ENCODE data around the gene NACC1.
"Not testable (repeated sequence)": the region's sequence is repeated elsewhere in the genome, so short reads cannot be mapped to it uniquely, and the experiment has no call there.

Gene NACC1

DNA sequence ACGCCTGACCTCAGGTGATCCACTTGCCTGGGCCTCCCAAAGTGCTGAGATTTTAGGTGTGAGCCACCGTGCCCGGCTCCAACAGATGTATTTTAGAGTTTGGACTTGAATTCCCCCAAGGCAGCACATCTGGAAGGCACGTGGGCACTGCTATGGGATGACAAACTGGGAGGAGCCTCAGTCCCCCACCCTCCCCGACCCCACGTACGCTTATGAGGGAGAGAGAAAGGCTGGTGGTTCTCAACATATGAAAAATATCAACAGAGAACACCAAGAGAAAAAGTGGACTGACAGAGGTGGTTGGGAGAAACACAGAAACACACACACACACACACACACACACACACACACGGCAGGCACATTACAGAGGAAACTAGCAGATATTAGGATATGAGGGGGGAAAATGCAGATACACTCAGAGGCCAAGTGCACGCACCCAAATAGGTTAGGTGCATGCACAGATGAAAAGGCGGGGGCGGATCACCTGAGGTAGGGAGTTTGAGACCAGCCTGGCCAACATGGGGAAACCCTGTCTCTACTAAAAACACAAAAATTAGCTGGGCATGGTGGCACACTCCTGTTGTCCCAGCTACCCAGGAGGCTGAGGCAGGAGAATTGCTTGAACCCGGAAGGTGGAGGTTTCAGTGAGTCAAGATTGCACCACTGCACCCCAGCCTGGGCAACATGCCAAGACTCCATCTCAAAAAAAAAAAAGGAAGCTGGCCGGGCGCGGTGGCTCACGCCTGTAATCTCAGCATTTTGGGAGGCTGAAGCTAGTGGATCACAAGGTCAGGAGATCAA lies 28.9 kb downstream of the NACC1 start:
- no peak for DNase-seq (ENCODE audit: low spot score)

DNA sequence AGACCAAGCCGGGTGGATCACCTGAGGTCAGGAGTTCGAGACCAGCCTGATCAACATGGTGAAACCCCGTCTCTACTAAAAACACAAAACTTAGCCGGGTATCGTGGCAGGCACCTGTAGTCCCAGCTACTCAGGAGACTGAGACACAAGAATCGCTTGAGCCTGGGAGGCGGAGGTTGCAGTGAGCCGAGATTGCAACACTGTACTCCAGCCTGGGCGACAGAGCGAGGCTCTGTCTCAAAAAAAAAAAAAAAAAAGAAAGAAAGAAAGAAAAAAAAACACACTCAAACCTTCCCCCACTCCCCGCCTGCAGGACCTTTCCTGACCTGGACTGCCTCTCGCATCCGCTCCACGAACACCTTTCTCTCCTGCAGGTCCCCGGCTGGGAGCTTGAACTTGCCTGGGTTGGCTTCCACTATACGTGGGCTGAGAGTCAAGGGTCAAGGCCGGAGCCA lies 31.1 kb downstream of the NACC1 start:
- DNase-seq (ENCODE audit: low spot score): not testable (repeated sequence)

DNA sequence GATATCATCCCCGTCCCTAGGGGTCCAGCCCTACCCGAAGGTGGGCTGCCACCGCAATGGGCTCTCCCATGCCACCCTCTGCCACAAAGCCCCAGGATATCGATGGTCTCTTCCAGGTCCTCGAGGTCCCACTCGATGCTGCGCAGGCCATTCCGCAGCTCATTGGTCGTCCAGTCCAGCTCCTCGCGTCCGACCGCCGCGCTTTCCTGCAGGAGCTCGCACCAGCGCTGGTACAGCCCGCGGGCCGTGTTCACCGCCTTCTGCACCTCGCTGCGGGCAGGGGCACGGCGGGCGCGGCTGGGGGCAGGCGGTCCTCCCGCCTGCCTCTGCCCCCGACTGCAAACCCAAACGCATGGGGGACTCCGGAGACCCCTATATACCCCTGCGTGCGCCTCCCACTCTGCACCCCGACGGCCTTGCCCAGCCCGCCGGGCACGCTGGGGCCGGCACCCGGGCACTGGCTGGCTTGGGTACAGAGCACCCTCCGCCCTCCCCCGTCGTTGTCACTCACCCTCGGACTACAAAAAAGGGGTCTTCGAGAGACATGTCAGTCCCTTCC lies 31.6 kb downstream of the NACC1 start:
- DNase-seq (ENCODE audit: low spot score): peak; percentile 15

DNA sequence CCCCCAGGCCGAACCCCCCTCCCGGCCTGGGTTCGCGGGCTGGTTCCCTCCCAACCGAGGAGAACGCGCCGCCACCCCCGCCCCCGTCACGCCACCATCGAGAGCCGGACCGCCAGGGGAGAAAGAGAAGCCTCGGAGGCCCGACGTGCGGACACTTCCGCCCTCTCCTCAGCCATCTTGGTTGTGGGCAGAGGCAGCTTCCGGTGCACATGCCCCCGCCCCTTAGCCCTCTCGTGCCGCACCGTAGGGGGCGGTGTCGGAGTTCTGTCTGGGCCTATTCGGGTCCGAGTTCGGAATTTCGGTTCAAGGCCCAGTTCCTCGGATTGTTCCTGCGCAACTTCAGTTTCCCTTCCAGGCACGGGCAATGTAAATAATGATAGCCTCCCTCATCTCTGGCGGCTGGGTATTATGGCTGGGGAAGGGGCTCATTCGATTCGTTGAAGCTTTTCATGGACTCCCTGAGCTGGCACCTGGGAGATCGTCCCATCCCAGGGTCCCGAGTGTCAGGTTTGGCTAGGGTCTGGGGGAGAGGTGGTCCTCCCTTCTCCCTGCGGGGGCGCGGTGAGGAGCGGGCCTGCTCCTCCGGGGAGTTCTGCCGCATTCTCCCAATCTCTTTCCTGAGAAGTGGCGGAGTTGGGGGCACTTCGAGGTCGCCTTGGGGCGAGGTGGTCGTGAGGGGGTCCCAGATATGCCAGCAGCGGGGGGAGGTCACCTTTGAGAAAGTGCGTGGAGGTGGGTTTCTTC lies 32.3 kb downstream of the NACC1 start, which contains the start of the genes IER2 and STX10:
Gene IER2, plus strand, starts transcription at position 225 of the 744 bp plus-strand sequence. CDS start 2,776 bp downstream, outside the sequence.
Gene STX10, minus strand, starts transcription at position 189 of the 744 bp plus-strand sequence. CDS start 202 bp downstream, outside the sequence.
- peak; percentile 94 for DNase-seq (ENCODE audit: low spot score)

DNA sequence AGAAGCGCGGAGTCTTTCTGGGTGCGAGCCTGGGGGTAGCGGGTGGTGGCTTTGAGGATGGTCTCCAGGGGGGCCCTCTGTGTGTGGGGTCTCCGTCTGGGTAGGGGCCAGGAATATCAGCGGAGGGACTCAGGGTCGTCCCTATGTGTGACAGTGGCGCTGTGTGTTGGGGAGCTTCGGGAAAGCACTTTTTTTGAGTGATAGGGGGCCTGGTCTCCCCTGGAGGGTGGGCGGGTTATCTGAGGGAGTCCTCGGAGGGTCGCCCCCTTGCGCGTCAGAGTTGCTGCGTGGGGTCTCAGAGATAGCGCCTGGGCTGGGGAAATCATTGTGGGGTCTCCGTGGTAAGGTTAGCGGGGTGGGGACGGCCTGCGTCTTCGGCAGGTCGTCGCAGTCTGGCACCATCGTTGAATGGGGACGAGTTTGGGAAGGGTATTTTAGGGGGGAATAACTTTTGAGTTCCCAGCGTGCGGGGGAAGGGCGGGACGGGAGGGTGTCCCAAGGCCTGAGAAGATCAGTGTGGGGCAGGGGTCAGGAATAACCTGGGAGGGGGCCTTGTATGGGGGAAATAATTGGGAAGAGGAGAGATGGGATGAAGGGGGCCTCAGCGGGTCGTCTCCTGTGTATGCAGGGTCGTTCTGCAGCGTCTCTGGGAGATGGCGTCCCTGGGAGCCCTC lies 33.0 kb downstream of the NACC1 start:
- peak; percentile 17 for DNase-seq (ENCODE audit: low spot score)

DNA sequence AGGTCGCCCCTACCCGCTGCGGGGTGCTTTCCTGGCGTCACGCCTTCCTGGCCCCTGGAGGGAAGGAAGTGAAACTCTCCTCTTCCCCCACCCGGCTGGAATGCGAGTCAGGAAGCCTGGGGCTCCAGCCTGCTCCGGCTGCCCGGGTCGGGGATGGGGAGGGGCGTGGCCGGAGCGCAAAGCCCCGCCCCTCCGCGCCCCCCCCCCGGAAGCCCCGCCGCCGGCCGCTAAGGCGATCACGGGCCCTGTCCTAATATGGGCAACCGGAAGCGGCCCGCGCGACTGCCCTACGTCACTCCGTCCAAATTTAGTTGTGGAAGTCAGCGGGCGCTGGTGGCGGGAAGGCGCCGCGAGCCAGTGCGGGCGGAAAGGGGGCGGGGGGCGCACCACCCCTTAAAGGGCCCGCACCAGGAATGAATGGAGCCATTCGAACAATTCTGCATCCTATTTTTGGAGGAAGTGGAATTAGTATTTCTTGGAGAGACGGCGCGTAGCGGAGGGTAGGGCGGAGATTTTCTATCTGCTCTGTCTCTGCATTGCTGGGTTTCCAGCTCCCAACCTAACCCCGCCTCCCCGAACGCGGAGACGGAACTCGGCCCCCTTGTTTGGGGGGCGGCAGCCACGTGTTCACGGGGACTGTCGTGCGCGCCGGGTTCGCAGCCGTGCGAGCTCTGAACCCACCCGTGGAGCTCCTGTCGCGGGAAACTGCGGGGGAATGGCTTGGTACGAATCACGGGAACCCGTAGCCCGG lies 33.7 kb downstream of the NACC1 start:
- peak; percentile 95 for DNase-seq (ENCODE audit: low spot score)

DNA sequence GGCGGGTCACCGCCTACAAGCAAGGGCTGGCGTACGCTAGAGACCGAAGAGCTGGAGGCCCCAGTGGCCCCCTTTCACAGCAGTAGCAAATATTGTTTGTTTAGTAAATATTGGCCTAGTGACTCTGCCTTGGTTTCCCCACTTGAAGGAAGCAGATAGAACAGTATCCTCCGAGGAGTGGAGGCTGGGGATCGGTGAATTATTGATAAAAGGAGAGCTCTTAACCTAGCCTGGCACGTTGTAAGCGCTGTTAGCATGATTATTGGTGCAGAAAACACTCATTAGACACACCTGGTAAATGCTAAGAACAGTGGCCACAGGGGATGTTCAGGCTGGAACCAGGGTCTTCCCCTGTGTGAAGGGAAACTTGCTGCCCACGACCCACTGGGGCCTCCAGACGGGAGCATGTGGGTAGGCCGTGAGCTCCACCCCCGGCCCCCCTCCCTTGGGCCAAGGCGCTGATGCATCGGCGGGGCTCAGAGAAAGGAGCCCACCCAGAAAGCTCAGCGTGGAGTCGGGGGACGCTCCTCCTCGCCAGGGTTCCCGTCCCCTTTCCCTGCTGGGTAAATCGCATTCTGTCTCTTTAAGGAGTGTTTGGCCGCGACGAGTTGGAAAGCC lies 34.4 kb downstream of the NACC1 start:
- DNase-seq (ENCODE audit: low spot score): peak; percentile 94

DNA sequence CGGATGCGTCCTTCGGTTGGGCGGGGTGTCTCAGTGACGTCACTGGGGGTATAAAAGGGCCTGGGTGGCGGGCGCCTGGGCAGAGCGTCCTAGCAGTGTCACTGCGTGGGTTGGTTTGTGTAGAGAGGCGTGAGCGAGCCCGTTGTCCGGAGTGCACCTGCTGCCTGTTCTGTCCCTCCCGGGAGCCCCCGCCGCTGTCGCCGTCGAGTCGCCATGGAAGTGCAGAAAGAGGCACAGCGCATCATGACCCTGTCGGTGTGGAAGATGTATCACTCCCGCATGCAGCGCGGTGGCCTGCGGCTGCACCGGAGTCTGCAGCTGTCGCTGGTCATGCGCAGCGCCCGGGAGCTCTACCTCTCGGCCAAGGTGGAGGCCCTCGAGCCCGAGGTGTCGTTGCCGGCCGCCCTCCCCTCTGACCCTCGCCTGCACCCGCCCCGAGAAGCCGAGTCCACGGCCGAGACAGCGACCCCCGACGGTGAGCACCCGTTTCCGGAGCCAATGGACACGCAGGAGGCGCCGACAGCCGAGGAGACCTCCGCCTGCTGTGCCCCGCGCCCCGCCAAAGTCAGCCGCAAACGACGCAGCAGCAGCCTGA lies 35.0 kb downstream of the NACC1 start:
- no peak for DNase-seq (ENCODE audit: low spot score)

DNA sequence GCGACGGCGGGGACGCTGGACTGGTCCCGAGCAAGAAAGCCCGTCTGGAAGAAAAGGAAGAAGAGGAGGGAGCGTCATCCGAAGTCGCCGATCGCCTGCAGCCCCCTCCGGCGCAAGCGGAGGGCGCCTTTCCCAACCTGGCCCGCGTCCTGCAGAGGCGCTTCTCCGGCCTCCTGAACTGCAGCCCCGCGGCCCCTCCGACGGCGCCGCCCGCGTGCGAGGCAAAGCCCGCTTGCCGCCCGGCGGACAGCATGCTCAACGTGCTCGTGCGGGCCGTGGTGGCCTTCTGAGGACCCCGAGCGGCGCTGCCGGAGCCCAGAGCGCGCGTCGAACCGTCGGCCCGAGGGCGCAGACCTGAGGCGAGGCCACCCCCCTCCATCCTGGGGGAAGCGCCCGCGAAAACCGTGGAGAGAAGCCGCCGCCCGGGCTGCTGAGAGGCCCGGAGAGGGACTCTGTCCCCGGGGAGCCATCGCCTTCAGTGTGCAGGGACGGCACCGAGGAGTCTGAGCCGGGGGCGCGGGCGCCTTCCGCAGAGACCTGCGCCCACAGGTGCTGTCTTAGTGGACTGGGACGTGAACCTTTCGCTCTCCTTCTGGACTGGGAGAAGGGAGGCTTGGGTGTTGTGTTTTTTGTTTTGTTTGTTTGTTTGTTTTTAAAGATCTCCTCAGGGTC lies 35.6 kb downstream of the NACC1 start:
- DNase-seq (ENCODE audit: low spot score): peak; percentile 16

DNA sequence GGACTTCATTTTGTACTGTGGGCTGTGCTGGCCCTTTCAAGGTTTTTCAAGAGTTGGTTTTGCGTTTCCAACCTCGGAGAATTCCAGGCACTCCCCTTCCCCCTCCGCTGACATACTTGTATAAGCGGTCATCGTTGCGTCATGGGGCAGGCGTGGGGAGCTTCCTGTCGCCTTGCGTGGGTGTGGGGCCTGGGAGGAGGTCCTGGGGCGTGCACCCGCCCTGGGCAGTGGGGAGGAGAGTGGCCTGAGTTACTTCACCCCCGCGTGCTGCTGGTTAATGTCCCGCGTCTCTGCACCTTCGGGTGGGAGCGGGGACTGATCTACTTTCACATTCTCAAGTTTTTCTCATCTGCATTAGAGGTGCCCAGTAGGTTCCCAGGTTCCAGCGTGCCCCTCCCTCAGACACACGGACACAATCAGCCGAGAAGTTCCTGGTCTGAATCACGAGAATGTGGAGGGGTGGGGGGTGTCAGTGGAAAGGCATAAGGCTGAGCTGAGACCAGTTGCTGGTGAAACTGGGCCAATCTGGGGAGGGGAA lies 36.2 kb downstream of the NACC1 start:
- DNase-seq (ENCODE audit: low spot score): peak; percentile 61

DNA sequence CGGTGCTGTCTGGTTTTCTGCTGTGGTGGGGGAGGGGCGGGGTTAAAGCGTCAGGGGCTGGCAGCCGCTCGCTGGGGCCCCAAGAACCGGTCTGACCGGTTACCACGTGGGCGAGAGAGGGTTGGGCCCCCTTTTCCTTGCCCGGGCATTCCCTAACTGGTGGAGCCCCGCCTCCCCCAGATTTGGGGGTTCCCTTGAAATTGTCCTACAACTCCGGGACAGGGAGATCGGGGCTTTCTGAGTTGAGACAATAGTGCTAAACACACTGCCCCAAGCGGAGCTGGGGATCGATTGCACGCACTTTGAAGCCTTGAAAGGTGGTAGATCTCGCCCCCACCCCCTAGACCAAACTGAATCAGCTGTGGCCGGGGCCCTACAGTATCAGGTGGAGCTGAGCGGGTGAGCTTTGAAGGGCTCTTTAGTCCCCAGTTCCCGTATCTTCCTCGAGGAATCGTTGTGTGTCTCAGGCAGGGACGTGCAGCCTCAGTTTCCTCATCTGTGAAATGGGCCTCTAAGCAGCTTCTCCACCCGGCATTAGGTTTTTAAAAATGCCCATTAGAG lies 36.9 kb downstream of the NACC1 start:
- DNase-seq (ENCODE audit: low spot score): peak; percentile 51

DNA sequence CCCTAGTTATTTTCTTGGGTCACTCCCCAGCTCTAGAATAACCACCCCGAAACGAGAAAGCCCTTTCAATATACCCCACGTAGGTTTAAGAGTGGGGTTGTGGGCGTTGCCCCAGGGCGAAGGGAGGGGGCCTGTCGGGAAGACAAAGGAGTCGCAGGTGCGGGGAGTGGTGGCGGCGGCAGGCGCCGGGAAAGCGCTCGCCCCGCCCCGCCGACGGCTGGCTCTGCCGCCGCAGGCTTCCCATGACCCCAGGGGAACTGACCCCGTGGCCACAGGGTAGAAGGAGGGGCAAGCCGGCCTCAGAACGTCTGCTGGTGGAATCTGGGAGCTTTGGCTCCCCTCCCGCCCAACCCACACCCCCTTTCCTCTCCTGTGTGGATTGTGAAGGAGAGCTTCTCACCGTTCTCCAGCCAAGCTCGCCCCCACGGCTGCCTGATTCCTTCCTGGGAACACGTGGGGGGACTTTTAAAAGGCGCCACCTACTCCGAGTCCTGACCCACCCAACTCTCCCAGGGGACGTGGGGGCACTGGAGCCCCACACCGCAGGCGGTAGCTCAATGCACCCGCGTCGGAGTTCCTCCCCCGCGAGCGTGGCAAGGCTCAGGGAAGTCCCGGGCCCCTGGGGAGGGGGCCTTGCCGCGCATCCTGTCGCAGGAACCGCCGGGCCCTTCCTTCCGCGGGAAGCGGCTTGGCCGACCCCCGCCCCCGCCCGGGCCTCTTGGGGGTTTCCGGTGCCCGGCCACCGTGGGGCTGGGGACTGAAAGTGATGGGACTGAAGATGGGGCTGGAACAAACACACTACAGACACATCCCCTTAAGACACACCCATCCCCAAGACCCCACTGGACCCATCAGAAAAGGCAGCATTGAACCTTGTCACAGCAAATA lies 37.7 kb downstream of the NACC1 start:
- DNase-seq (ENCODE audit: low spot score): peak; percentile 14

DNA sequence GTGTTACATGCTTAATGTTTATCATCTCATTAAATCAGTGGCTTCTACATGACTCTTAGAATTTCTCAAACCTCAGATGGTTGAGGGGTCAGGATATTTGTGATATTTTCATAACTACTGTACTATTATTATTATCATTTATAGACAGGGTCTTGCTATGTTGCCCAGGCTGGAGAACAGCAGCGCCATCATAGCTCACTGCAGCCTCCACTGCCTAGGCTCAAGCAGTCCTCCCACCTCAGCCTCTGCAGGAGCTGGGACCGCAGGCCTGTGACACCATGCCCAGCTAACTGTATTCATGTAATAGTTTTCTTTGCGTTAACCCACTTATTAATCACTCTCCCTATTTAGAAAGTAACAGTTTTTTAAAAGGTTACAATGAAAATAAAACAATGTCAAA lies 41.6 kb downstream of the NACC1 start:
- DNase-seq (ENCODE audit: low spot score): no peak

DNA sequence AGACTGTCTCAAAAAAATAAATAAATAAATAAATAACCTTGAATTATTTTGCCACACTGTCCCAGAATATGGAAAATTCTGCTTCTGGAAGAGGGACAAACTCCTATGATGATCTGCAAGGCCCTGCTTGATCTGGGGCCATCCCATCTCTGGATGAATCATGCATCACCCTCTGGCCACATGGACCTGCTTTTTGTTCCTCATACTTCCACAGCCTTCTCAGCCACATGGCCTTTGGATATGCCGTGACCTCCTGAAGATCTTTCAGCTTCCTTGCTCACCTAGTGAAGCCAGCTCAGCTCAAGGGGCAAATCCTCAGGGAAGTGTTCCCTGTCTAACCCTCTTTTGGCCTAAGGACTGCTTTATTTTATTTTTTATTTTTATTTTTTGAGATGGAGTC lies 42.5 kb downstream of the NACC1 start:
- no peak for DNase-seq (ENCODE audit: low spot score)

DNA sequence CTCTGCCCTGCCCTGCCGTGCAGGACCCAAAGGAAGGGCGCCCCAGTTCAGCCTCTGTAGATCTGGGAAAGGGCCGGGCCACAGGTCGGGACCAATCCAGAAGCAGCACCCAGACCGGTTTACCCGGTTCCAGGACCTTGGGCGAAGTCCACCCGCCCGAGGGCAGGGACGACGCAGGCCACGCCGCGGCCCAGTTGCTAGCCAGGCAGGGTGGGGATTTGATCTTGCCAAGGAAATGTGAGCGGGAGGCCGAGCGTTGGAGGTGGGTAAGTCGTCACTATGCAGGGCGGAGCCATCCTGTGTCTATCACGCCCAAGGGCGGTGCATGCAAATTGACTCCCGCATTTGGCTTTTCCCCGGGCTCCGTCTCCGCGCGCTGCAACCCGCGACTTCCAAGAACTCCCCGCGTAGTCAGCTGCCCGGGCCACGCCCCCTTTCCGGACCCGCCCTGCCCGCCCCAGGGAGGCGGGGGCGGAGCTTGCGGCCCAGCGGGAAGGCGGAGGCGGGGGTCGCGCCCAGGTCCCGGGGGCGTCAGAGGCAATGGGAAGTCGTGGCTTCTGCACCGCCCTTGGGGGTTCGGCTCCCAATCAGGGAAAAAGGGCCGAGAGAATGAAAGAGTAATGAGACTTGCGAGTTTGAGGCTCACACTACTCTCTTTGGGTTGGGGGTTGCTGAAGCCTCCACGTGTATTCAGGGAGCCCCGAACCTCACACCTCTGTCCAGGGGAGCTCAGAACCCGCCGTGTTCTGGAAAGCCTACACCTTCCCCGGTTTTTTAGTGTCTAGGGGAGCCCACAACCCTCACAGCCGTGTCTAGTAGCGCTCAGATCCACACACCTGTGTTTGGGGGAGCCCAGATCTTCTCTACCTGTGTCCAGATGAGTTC lies 44.9 kb downstream of the NACC1 start:
- DNase-seq (ENCODE audit: low spot score): peak; percentile 95

DNA sequence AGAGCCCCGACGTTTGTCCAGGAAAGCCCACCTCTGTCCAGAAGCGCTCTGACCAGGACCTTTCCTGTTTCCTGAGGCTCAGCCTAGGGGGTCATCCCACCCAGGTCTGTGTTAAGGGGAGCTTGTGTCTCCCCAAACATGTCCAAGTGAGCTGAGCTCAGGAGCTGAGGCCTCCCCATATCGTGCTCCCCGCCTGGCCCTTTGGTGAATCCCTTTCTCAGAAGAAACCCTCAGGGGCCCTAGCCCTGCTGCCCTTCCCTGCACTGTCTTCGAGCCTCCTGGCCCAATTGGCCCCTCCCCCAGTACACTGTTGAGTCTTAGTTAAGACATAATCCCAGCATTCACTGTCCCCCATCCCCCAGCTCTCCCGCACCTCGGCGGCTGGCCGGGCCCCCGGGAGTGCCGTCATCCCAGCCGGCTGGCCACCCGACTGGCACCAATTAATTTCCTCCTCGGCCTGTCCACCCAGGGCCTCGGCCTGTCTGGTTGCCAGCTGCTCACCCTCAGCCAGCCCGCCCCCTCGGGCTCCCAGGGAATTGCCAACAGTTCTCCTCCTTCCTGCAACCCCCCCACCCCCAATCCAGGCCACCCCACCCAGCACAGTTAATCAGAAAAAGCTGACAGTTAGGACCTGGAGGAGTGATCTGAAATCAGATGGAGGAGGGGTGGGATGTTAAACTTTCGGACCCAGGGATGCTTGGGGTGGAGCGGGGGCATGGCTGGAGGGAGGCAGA lies 45.7 kb downstream of the NACC1 start:
- peak; percentile 59 for DNase-seq (ENCODE audit: low spot score)
